Muscle layer of colon (tissue), 2 donors: ENCODE measurements around the gene CCDC85A.
"Not testable (repeated sequence)": the region's sequence is repeated elsewhere in the genome, so short reads cannot be mapped to it uniquely, and the experiment has no call there.

ENCODE experiments used
- H3K27ac ChIP-seq: one replicate; pipeline ENCODE4 v1.7.0; 2013; ENCODE audit warnings: low read depth, mild to moderate bottlenecking, low read length, moderate library complexity
- H3K27me3 ChIP-seq, 2 donors: one replicate each; pipeline ENCODE4 v1.7.0; 2013; ENCODE audit warnings: low read length in 2 of 2, mild to moderate bottlenecking in 2 of 2; ENCODE audit not compliant: insufficient read depth in 2 of 2, control insufficient read depth in 1 of 2
- H3K36me3 ChIP-seq: one replicate; pipeline ENCODE4 v1.7.0; 2013; ENCODE audit warnings: mild to moderate bottlenecking, low read length; ENCODE audit not compliant: insufficient read depth
- H3K4me1 ChIP-seq: one replicate; pipeline ENCODE4 v1.7.0; 2013; ENCODE audit warnings: mild to moderate bottlenecking, low read length; ENCODE audit not compliant: insufficient read depth
- H3K4me3 ChIP-seq, 2 donors: one replicate each; pipeline ENCODE4 v1.7.0; 2013; ENCODE audit warnings: low read length in 2 of 2, low read depth in 1 of 2, mild to moderate bottlenecking in 1 of 2, moderate library complexity in 1 of 2
- H3K9ac ChIP-seq: one replicate; pipeline ENCODE4 v1.7.0; 2013; ENCODE audit warnings: low read length
- H3K9me3 ChIP-seq: one replicate; pipeline ENCODE4 v1.7.0; 2013; ENCODE audit warnings: mild to moderate bottlenecking, low read length
- donor health status: abdominal sarcoma.
- donor health status: Adenocarcinoma of cecum.

Gene CCDC85A

DNA sequence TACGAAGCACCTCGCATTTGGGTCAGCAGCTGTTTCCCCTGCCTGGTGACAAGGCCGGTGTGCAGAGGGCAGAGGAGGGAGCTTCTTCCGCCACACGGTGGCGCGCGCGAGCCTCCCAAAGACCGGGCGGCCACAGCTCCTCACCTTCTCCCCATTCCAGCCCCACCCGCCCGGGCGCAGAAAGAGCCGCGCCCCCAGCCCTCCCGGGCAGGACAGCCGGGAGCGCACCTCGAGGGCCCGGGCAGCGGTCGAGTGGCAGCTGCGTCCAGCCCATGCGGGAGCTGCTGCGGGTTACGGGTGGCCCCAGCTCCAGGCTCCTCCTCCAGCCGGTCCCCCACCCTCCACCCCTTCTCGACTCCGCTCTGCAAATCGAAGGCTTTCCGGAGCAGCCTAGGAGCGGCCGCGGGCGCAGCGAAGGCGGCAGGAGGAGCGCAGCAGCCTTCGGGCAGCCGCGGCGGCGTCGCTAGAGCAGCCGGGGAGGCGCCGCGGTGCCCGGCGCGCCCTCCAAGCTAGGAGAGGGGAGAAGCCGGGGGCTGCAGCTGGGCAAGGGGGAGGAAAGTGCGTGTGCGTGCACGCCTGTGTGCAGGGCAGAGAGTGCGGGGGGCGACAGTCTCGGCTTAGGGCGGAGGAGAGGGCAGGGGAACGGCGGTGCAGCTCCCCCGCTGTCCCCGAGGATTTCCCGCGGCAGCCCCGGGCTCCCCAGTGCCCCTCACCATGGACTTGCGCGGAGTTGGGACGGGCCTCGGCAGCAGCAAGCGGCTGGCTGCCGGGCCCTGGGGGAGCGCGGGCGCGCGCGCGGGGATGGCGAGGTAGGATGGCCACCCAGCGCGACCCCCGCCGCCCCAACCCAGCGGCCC lies at the start of gene CCDC85A:
Gene CCDC85A, plus strand, starts transcription at position 348 of the 857 bp plus-strand sequence. CDS start 635 bp downstream, outside the sequence.
- Histone ChIP-seq H3K4me3 (peak within 1 kb of the TSS; percentile 49 to 58), H3K9ac (no peak within 1 kb of the TSS), H3K36me3 (no peaks in the 10 kb centered on the region), H3K27me3 (peaks cover 4 to 17% of the 10 kb centered on the region in 2 donors), H3K9me3 (no peaks in the 10 kb centered on the region), H3K27ac (no peak within 1 kb of the TSS), H3K4me1 (peaks cover 9% of the 10 kb centered on the region)

DNA sequence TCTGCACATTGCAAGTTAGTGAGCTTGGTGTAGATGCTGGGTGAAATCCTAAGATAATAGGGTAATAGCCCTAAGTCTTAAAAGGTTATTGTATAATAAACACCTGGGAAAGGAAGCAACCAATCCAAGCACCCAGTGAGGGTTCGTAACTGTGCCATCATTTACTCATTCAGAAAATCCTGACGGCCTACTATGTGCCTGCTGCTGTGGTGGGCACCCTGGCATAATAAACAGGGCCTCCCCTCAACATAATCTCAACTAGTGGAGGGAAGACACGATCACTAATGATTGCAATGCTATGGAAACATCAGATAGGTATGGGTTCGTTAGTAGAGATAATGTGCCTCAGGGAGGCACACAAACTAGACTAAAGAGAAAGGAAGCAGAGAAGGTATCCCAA lies 48.9 kb upstream of the CCDC85A start:
- Histone ChIP-seq H3K9me3 (no peaks in the 10 kb centered on the region), H3K27me3 (no peaks in the 10 kb centered on the region), H3K4me1 (no peaks in the 10 kb centered on the region), H3K9ac (no peak overlapping the region), H3K4me3 (no peak overlapping the region), H3K36me3 (no peaks in the 10 kb centered on the region), H3K27ac (no peak overlapping the region)

DNA sequence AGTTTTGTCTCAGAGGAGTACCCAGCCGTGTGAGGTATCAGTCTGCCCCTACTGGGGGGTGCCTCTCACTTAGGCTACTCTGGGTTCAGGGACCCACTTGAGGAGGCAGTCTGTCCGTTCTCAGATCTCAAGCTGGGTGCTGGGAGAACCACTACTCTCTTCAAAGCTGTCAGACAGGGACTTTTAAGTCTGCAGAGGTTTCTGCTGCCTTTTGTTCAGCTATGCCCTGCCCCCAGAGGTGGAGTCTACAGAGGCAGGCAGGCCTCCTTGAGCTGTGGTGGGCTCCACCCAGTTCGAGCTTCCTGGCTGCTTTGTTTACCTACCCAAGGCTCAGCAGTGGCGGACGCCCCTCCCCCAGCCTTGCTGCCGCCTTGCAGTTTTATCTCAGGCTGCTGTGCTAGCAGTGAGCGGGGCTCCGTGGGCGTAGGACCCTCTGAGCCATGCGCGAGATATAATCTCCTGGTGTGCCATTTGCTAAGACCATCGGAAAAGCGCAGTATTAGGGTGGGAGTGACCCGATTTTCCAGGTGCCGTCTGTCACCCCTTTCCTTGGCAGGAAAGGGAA lies 41.2 kb upstream of the CCDC85A start:
- not testable (repeated sequence) for H3K9me3 ChIP-seq, H3K27ac ChIP-seq, H3K4me3 ChIP-seq, H3K9ac ChIP-seq, H3K36me3 ChIP-seq, H3K4me1 ChIP-seq, H3K27me3 ChIP-seq

DNA sequence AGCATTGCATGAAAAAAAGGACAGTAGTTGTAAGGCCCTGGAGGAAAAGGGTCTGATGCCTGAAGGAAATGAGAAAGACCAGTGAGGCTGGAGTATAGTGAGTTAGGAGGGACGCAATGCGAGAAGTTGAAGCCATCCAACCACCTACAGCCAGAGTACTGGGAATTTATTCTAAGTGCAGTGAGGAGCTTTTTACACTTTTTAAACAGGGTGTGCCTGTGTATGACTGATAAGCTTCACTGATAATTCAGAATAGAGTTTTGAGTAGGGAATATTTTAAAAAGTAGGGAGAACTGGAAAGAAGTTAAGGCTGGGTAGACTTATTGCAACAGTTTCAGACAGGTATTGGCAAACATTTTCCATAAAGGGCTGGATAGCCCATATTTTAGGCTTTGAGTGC lies 35.9 kb upstream of the CCDC85A start:
- no peaks in the 10 kb centered on the region for H3K4me1 ChIP-seq
- no peak overlapping the region for H3K27ac ChIP-seq
- no peaks in the 10 kb centered on the region for H3K9me3 ChIP-seq
- H3K9ac ChIP-seq, result no peak overlapping the region
- no peaks in the 10 kb centered on the region for H3K27me3 ChIP-seq
- H3K4me3 ChIP-seq, result no peak overlapping the region
- H3K36me3 ChIP-seq, result no peaks in the 10 kb centered on the region

DNA sequence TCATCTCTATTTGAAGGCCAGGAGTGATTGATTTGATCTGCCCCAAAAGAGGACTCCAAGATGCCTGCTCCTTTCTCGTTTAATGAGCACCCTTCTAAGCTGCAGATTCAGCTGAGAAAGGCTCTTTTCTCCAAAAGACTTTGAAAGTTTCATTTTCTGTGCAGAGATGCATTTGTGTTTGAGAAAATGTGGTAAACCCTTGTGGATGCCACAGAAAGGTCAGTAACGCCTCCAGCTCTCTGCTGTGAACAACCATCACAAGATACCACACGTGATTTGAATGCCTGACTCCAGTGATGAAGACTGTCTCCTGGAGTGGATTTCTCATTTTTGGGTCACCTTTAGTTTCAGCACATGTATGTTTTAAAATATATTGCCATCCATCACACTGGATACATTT lies 35.0 kb upstream of the CCDC85A start:
- Histone ChIP-seq H3K36me3 (no peaks in the 10 kb centered on the region), H3K27me3 (no peaks in the 10 kb centered on the region), H3K27ac (no peak overlapping the region), H3K4me3 (no peak overlapping the region), H3K9ac (no peak overlapping the region), H3K4me1 (no peaks in the 10 kb centered on the region), H3K9me3 (no peaks in the 10 kb centered on the region)

DNA sequence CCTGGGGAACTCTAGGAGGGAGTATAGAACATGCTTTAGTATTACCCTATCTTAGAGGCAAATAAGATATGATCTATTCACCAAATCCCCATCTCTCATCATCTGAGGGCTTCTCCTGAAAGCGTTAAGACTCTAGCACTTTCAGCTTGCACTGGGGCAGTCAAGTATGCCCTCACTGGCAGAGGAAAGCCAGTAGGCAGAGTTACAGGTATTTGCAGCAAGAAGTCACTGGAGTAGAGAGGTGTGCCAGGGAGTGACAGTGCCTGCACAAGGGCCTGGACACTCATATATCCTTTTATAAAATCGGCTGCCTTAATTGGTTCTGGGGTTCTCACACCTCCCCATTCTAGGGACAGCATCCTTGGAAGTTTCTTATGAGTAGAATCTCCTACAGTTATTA lies 31.9 kb upstream of the CCDC85A start:
- Histone ChIP-seq H3K27me3 (no peaks in the 10 kb centered on the region), H3K9me3 (no peaks in the 10 kb centered on the region), H3K4me1 (no peaks in the 10 kb centered on the region), H3K36me3 (no peaks in the 10 kb centered on the region), H3K9ac (no peak overlapping the region), H3K27ac (no peak overlapping the region), H3K4me3 (no peak overlapping the region)

DNA sequence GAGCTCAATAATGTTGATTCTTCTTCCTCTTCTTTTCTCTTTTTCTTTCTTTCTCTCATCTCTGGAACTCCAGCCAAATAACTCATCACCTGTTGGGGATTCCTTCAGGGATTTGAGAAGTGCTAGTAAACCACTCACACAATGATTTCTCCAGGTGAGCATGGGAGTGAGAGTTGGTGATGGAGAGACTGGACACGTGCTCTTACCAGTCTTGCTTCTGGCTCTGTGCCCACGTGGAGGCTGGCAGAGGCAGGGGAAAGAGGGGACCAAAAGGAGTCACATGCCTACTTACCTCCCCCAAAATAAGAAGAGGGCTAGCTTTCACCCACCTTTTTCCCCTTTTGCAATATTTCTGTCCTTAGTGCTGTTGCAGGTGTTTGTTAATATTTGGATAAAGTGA lies 28.6 kb upstream of the CCDC85A start:
- H3K27me3 ChIP-seq, result no peaks in the 10 kb centered on the region
- no peak overlapping the region for H3K27ac ChIP-seq
- no peak overlapping the region for H3K9ac ChIP-seq
- H3K9me3 ChIP-seq, result no peaks in the 10 kb centered on the region
- H3K4me1 ChIP-seq, result no peaks in the 10 kb centered on the region
- H3K4me3 ChIP-seq, result no peak overlapping the region
- no peaks in the 10 kb centered on the region for H3K36me3 ChIP-seq

DNA sequence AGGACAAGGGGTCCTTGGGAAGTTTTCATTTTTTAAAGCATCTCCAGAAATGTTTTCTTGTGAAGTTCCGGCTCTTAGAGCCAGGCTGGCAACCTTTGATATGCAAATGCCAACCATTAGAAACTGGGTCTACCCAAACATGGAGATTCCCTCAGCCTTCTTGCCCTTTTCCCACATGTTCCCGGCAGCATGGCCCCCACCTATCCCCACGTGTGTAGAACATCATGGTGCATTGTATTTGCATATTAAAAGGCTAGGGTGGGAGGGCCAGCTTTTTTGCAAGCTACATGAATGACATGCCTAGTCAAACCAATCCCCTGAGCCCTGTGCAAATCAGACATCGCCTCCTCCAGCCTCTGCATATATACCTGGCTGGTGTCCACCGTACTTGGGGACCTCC lies 23.9 kb upstream of the CCDC85A start:
- not testable (repeated sequence) for H3K36me3 ChIP-seq, H3K27me3 ChIP-seq, H3K4me1 ChIP-seq, H3K4me3 ChIP-seq, H3K27ac ChIP-seq, H3K9ac ChIP-seq, H3K9me3 ChIP-seq

DNA sequence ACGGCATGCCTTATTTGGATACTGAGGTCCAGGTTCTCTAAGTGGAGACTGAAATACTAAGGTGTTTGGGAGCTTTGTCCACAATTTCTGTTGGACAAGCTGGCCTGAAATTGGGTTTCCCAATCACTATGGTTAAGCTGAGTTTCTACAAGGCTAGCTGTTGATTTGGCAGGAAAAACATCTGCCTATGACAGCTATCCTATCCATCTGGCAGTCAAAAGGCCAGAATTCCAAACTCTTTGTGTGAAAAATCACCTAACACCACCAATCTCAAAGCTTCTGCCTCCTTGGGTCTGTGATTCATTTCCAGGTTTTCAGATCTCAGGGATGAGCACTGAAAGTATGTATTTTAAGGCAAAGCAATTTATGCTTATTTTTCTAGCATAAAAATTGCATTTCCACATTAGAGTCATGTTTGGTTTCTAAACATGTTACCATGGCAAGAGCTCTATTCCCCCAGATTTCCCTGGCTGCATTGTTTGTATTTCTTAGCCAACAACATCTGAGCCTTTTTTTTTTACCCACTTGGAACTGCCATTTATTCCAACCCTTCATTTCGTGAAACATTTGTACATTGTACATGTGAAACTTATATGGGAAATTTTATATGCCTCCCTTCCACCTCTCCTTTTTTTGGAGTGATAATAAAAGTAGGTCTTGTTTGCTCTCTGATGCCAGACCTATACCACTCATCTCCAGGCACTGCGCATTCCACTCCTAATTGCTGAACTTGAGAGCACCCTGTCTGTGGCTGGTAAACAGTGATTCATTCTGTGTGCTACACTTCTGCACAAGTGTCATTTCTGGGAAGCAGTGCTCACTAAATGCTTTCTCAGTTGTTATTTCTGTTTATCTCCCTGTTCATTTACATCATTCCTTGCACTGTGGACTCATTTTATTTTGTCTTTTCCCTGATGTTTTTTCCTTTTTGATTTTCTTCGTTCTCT lies 15.9 kb upstream of the CCDC85A start:
- H3K4me1 ChIP-seq, result no peaks in the 10 kb centered on the region
- H3K9ac ChIP-seq, result no peak overlapping the region
- H3K4me3 ChIP-seq, result no peak overlapping the region
- no peak overlapping the region for H3K27ac ChIP-seq
- H3K36me3 ChIP-seq, result no peaks in the 10 kb centered on the region
- H3K27me3 ChIP-seq, result no peaks in the 10 kb centered on the region
- H3K9me3 ChIP-seq, result no peaks in the 10 kb centered on the region

DNA sequence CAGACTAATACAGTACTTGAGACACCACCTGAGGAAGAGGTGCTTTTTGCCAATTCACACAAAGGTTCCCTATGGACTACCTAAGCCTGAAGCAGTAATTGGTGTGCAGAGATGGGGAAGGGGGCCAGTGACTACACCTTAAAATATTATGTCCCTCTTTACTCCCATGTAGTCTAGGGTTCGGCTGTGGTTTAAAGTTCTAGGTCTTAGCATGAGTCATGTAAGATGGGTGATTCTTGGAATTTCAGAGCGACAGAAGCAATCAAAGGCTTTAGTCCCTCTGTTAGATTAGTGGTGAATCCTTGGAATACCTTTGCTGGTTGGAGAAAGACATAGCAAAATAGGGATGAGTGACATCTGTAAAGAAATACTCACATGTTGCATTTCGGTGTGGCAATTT lies 14.3 kb upstream of the CCDC85A start:
- no peaks in the 10 kb centered on the region for H3K27me3 ChIP-seq
- H3K9ac ChIP-seq, result no peak overlapping the region
- no peaks in the 10 kb centered on the region for H3K36me3 ChIP-seq
- no peaks in the 10 kb centered on the region for H3K4me1 ChIP-seq
- no peak overlapping the region for H3K27ac ChIP-seq
- H3K4me3 ChIP-seq, result no peak overlapping the region
- H3K9me3 ChIP-seq, result no peaks in the 10 kb centered on the region

DNA sequence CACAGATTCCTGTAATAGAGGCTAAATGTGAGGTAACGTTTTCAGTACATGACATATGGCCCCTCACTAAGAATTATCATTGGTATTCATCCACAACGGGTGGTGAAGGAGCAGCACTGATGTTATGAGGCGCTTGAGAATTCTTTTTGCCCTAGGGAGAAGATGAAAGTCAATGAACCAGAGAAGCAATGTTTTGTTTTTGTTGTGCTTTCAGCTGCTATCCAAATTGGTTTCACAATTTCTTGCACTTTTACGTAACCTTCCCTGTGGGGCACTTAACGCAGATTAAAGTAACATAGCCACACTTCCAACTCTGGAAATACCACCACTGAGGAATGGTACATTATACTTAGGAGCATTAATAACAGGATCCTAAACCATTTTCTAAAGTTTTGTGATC lies 13.3 kb upstream of the CCDC85A start:
- no peaks in the 10 kb centered on the region for H3K9me3 ChIP-seq
- H3K9ac ChIP-seq, result no peak overlapping the region
- no peak overlapping the region for H3K27ac ChIP-seq
- H3K4me1 ChIP-seq, result no peaks in the 10 kb centered on the region
- no peaks in the 10 kb centered on the region for H3K27me3 ChIP-seq
- no peaks in the 10 kb centered on the region for H3K36me3 ChIP-seq
- no peak overlapping the region for H3K4me3 ChIP-seq
